ENCODE data around the gene KLHL24. TPM values are rescaled to one million over a fixed set of nuclear protein-coding genes. Genes with fewer than 3 reads are reported as not detected.
"Not testable (repeated sequence)": the region's sequence is repeated elsewhere in the genome, so short reads cannot be mapped to it uniquely, and the experiment has no call there.

KLHL24 gene
- total and polyA plus RNA-seq, 2 of the 4 experiments (the other 2 are of a cell fraction): 5.7 to 25.6 TPM

- Histone ChIP-seq H3K27me3 (ENCODE audit: control insufficient read depth, insufficient read depth, low read length) (no peaks in the 10 kb centered on the region), H3K18ac (ENCODE audit: low read depth, low read length) (no peak overlapping the region), H4K91ac (ENCODE audit: insufficient read depth, low read depth, low read length) (no peak overlapping the region), H3K4ac (ENCODE audit: low read depth, low read length) (no peak overlapping the region), H3K4me1 (ENCODE audit: control insufficient read depth, insufficient read depth, low read length) (peaks cover 2% of the 10 kb centered on the region), H2BK15ac (ENCODE audit: low read depth, low read length) (no peak overlapping the region), H3K9me3 (ENCODE audit: control insufficient read depth, insufficient read depth, low read length) (no peaks in the 10 kb centered on the region), H3K4me3 (ENCODE audit: insufficient read depth, low read depth, low read length) (no peak overlapping the region), H2AK5ac (ENCODE audit: low read depth, low read length) (no peak overlapping the region), H3K14ac (replicated peaks; ENCODE audit: low read depth, low read length) (no peak overlapping the region), H3K9me1 (ENCODE audit: insufficient read depth, low read length) (peaks cover 7% of the 10 kb centered on the region), H4K5ac (ENCODE audit: low read depth, low read length) (no peak overlapping the region), H3K36me3 (ENCODE audit: control insufficient read depth, insufficient read depth, low read length) (peaks cover 3% of the 10 kb centered on the region; the same call in 1 of the 2 replicates), H3K9ac (ENCODE audit: low read depth, low read length) (no peak overlapping the region), H3K56ac (ENCODE audit: extremely low read depth, insufficient read depth, low read length) (no peak overlapping the region), H4K20me1 (ENCODE audit: insufficient read depth, low read length) (peaks cover 77% of the 10 kb centered on the region), H4K8ac (ENCODE audit: low read depth in 2 of 2, low read length in 2 of 2) (no peak overlapping the region), H3K23ac (ENCODE audit: low read depth, low read length) (peak overlapping the region; percentile 2), H3K4me2 (ENCODE audit: low read depth, low read length) (no peak overlapping the region), H3K79me1 (ENCODE audit: low read depth in 1 of 2, low read length in 2 of 2) (peaks cover 5 to 65% of the 10 kb centered on the region in 2 experiments), H2BK5ac (ENCODE audit: low read depth, low read length, poor library complexity, severe bottlenecking) (no peak overlapping the region), H2BK120ac (ENCODE audit: low read depth, low read length) (no peak overlapping the region), H2BK20ac (ENCODE audit: low read depth, low read length) (no peak overlapping the region), H3K27ac (ENCODE audit: insufficient read depth, low read length) (no peak overlapping the region), H2AFZ (replicated peaks; ENCODE audit: low read length, poor library complexity) (no peak overlapping the region), H2AK9ac (replicated peaks; ENCODE audit: low read depth, low read length, poor library complexity) (no peak overlapping the region)
- in situ Hi-C loops (cut with MboI; ENCODE audit: low sequenced_read_pairs) (no loop called here), intact Hi-C loops (cut with micrococcal nuclease) (loop anchor here (2.0 kb wide), 1 partner anchor 219 kb away; no protein-coding TSS in a partner anchor), dilution Hi-C loops (cut with HindIII; ENCODE audit: low sequenced_read_pairs, unreplicated experiment) (no loop called here)
- BruUV-seq (replicated peaks): no TSS peak
- TF ChIP-seq ELK1 (IDR thresholded peaks at IDR 0.05; ENCODE audit: borderline replicate concordance, low read depth, low read length): no peak
- TF ChIP-seq RFX5 (IDR thresholded peaks at IDR 0.05; ENCODE audit: low read depth, low read length): no peak
- TF ChIP-seq NFE2L2 (IDR thresholded peaks at IDR 0.05; ENCODE audit: low read depth, low read length): no peak
- ChIA-PET POLR2A (ENCODE audit: unreplicated experiment) (no interaction called here), CTCF (no interaction called here)
- DNase-seq (no peak), ATAC-seq (ENCODE audit: low read depth) (no peak)
- 90% methylated on average over 2 of the region's 5 CpGs; no CpG with 5 or more reads in 1 of the 2 experiments for WGBS, 2 experiments (ENCODE audit: extremely low coverage in 2 of 2, insufficient read length in 1 of 2)
These were observed 66.3 kb downstream of the KLHL24 start for GRCh38 chr3:183701744-183702143.

- H3K9ac ChIP-seq (ENCODE audit: low read depth, low read length); H3K9me3 ChIP-seq (ENCODE audit: control insufficient read depth, insufficient read depth, low read length); H3K27ac ChIP-seq (ENCODE audit: insufficient read depth, low read length); DNase-seq; H3K18ac ChIP-seq (ENCODE audit: low read depth, low read length); in situ Hi-C loops (cut with MboI; ENCODE audit: low sequenced_read_pairs); H2BK120ac ChIP-seq (ENCODE audit: low read depth, low read length); H2BK15ac ChIP-seq (ENCODE audit: low read depth, low read length); H3K14ac ChIP-seq (replicated peaks; ENCODE audit: low read depth, low read length); H3K4me3 ChIP-seq (ENCODE audit: insufficient read depth, low read depth, low read length); H4K5ac ChIP-seq (ENCODE audit: low read depth, low read length); H3K27me3 ChIP-seq (ENCODE audit: control insufficient read depth, insufficient read depth, low read length); dilution Hi-C loops (cut with HindIII; ENCODE audit: low sequenced_read_pairs, unreplicated experiment); intact Hi-C loops (cut with micrococcal nuclease); BruUV-seq (replicated peaks); H4K91ac ChIP-seq (ENCODE audit: insufficient read depth, low read depth, low read length); H2AK9ac ChIP-seq (replicated peaks; ENCODE audit: low read depth, low read length, poor library complexity); H2BK5ac ChIP-seq (ENCODE audit: low read depth, low read length, poor library complexity, severe bottlenecking); H2AFZ ChIP-seq (replicated peaks; ENCODE audit: low read length, poor library complexity); H3K36me3 ChIP-seq (ENCODE audit: control insufficient read depth, insufficient read depth, low read length); H3K56ac ChIP-seq (ENCODE audit: extremely low read depth, insufficient read depth, low read length); H3K4ac ChIP-seq (ENCODE audit: low read depth, low read length); H3K9me1 ChIP-seq (ENCODE audit: insufficient read depth, low read length); ATAC-seq (ENCODE audit: low read depth); H2BK20ac ChIP-seq (ENCODE audit: low read depth, low read length); H3K4me1 ChIP-seq (ENCODE audit: control insufficient read depth, insufficient read depth, low read length); H2AK5ac ChIP-seq (ENCODE audit: low read depth, low read length); H4K8ac ChIP-seq (ENCODE audit: low read depth in 2 of 2, low read length in 2 of 2); H3K4me2 ChIP-seq (ENCODE audit: low read depth, low read length): not testable (repeated sequence)
- Histone ChIP-seq H4K20me1 (ENCODE audit: insufficient read depth, low read length) (peaks cover 93% of the 10 kb centered on the region), H3K79me1 (ENCODE audit: low read depth in 1 of 2, low read length in 2 of 2) (peaks cover 0 to 66% of the 10 kb centered on the region in 2 experiments), H3K23ac (ENCODE audit: low read depth, low read length) (peak overlapping the region; percentile 11; the same call in 1 of the 2 replicates)
- no CpG with 5 or more reads among the region's 6 CpGs for WGBS, 2 experiments (ENCODE audit: extremely low coverage in 2 of 2, insufficient read length in 1 of 2)
- ChIA-PET POLR2A (ENCODE audit: unreplicated experiment) (interaction anchor here (0.7 kb wide), 1 partner anchor 529 kb away, joined by 11 read pairs; no protein-coding TSS in a partner anchor), CTCF (interaction anchor here (0.7 kb wide), 1 partner anchor 814 kb away, joined by 3 read pairs; no protein-coding TSS in a partner anchor)
These were observed 68.5 kb downstream of the KLHL24 start for GRCh38 chr3:183703892-183704291.
